Fibroblast of lung (primary cell): ENCODE results near the gene TMEM115.

Experiments
- CTCF ChIP-seq, 2 donors: IDR thresholded peaks in 1 of 2; conservative IDR thresholded peaks in 1 of 2; 1 replicate in 1 of 2; 2 replicates in 1 of 2; pipeline ENCODE4 v1.5.1; 2011 to 2012; ENCODE audit warnings: low read length in 2 of 2, control low read depth in 1 of 2, inconsistent platforms in 1 of 2, low read depth in 1 of 2, mild to moderate bottlenecking in 1 of 2
- EZH2 ChIP-seq: IDR thresholded peaks from 2 replicates; pipeline ENCODE4 v1.5.1; 2012; ENCODE audit warnings: low read length, control low read depth, mild to moderate bottlenecking; ENCODE audit errors: missing control alignments

DNA sequence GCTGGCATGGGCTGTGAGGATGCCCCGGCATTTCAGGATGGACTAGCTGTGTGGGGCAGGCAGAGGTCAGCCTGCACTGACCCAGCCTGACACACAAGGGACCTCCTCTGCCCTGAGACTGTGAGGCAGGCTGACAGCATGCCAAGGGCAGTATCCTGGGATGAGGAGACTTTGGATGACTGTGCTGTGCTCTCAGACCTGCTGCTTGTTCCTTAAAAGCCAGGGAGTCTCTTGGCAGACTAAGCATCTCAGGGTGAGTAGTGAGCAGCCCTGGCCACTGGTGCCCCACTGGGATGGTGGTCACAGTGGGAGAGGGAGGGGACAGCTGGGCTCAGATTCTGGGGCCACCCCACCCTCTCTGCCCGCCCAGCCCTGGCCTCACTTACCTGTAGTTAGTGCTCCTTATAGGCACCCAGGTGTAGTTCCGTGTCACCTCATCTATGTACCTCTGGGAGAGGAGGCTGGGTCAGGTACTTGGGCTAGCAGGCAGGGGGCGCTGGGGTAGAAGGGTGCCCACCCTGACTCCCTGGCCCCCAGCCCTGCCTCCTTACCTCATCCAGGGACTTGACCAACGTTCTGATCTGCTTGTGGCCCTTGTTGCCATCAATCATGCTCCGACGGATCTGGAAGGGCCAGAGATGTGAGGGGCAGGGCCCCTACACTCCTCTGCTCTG is 16.1 kb upstream of the TMEM115 start:
- TF ChIP-seq EZH2 (no peak), CTCF (conservative IDR thresholded peaks at IDR 0.05 in 1 of 2, IDR thresholded peaks at IDR 0.05 in 1 of 2; ENCODE audit: low read depth in 1 of 2, low read length in 2 of 2) (no peak)
